ENCODE results near the gene KCNN3.

The KCNN3 gene

DNA sequence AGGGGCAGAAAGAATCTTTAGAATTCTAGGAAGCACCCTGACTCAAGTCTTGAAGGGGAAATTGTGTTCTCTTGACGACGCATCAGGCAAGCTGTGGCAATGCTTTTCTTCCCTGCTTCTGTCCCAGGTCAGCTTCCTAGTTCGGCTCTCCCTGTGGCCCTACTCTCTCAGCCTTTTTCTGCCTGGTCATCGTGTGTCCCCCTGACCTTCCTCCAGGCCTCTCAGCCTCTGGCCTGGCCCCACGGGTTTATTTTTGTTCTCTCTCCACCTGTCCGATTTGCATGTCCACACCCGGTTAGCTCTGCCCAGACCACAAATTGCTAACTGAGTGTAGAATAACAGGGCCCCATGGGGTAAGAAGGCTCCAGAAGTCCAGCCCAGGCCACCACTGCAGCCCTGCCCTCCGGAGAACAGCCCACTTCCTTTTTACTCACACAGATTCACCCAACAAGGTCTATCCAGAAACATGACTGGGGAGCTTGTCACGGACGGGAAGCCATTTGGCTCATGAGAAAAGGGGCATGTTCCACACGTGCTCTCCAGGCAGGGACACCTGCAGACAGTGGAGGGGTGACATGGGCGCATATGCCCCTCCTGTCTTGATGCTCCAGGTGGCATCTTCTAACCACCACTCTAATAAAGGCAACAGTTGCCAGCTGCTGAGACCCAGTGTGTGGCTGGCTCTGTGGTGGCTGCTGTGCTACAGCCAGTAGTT, 9.8 kb downstream of the KCNN3 start:
- peak; percentile 21 for DNase-seq

DNA sequence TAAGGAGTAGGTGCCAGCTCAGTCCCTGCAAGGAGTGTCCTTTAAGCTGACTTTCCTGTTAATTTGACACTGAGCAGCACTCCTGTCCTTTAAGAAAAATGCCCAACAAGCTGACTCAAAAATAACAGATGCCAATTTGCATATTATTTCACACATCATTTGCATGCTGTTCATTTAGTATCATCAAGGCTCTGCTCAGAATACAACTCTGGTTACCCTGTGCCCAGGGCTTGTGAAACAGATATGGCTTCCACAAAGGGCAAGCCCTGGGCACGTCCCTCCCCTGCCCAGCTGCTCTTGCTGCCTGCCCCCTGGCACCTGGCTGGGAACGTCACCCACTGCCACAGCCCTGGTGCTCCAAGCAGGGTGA, 10.3 kb downstream of the KCNN3 start:
- DNase-seq: no peak

DNA sequence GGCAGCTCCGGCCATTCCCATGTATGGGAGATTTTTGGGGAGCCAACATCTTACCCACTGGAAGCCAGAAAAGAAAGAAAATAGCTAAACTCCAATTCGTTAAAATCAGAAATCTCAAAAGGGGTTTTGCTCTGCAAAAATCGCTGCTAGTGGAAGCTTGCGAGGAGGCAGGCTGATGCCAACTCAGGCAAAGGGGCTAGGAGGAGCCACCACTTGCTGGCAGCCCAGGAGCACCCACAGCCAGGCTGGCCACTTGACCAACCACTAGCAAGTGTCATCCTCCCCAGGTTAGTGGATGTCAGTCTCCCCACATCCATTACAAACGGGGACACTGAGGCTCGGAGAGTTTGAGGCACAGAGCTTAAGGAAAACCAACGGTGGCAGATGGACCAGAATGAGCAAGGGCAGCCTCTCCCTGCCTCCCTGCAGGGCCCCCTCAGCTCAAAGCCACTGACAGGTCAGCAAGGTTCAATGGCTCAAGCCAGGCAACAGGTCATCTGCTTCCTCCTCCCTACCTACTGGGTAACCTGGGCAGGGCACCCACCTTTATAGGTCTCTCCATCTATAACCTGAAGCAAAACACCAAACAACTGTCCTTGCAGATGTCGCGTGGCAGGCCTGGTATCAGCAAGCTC, 10.8 kb downstream of the KCNN3 start:
- DNase-seq: no peak

- DNase-seq: no peak
Measured at GRCh38 chr1:154857441-154858215, 12.5 kb downstream of the KCNN3 start.

GRCh38 chr1:154857022-154857421, 13.1 kb downstream of the KCNN3 start:
- DNase-seq: no peak

DNA sequence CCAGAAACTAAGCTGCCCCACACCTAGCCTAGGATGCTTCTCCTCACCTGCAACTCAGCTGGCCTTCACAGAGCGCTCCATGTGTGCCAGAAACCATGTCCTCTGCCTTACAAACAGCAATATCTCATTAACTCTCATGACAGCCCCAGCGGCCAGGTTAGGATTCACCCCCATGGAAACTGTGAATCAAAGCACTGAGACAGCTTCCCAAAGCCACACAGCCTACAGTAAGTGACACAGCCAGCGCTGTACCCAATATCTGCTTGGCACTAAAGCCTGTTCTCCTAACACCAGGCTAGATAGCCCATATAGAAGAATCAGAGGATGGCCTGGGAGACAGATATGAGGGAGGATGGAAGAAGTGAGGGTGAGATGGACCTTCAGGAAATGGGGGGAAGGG, 13.5 kb downstream of the KCNN3 start:
- no peak for DNase-seq

- peak; percentile 80 for DNase-seq
Measured at GRCh38 chr1:154856049-154856448, 14.0 kb downstream of the KCNN3 start.

GRCh38 chr1:154855186-154855851, 14.8 kb downstream of the KCNN3 start:
- DNase-seq: no peak

DNA sequence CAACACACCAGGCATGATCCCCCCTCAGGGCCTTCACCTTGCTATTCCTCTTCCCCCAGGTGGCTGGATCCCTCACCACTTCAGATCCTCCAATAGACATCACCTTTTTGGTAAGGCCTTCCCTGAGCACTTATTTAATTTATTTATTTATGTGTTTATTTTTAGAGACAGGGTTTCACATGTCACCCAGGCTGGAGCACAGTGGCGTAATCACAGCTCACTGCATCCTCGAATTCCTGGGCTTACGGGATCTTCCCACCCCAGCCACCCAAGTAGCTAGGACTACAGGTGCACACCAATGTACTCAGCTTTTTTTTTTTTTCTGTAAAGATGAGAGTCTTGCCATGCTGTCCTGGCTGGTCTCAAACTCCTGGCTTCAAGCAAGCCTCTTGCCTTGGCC, 17.2 kb downstream of the KCNN3 start:
- DNase-seq: no peak

- DNase-seq: peak; percentile 43
Measured at GRCh38 chr1:154851392-154852177, 18.5 kb downstream of the KCNN3 start.

DNA sequence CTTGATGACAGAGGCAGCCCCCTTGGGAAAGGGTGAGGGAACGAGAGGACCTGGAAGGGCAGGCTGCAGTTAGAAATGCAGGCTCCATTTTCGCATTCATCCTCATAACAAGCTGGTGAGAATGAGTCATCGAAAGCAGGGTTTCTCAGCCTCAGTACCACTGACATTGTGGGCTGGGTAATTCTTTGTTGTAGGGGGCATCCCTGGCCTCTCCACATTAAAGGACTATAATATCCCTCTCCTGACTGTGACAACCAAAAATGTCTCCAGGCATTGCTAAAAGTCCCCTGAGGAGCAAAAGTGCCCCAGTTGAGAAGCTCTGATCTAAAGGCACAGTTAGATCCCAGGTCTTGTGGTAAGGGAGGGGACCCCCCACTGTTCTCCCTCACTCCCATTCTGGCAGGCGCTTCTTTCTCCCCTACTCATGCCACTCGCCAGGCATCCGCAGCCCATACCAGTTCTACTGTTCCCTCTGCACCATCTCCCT, 20.4 kb downstream of the KCNN3 start:
- DNase-seq: peak; percentile 21

- peak; percentile 51 for DNase-seq
Measured at GRCh38 chr1:154848983-154849382, 21.1 kb downstream of the KCNN3 start.

DNA sequence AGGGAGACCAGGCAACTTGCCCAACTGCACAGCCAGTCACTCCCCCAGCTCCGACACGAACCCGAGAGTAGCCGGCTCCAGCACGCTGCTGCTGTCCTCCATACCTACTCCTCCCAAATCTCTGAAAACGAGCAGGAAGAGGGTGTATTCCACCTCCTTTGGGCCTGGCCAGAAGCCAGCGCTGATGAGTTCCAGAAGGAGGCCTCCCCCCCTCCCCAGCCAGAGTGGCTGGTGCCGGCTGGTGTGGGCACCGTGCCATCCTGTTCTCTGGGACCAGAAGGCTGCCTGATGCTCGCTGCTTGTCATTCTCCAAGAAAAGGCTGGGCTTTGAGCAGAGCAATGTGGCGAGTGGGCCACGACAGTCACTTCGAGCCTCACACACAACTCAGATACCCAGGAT, 22.2 kb downstream of the KCNN3 start:
- DNase-seq: peak; percentile 95

DNA sequence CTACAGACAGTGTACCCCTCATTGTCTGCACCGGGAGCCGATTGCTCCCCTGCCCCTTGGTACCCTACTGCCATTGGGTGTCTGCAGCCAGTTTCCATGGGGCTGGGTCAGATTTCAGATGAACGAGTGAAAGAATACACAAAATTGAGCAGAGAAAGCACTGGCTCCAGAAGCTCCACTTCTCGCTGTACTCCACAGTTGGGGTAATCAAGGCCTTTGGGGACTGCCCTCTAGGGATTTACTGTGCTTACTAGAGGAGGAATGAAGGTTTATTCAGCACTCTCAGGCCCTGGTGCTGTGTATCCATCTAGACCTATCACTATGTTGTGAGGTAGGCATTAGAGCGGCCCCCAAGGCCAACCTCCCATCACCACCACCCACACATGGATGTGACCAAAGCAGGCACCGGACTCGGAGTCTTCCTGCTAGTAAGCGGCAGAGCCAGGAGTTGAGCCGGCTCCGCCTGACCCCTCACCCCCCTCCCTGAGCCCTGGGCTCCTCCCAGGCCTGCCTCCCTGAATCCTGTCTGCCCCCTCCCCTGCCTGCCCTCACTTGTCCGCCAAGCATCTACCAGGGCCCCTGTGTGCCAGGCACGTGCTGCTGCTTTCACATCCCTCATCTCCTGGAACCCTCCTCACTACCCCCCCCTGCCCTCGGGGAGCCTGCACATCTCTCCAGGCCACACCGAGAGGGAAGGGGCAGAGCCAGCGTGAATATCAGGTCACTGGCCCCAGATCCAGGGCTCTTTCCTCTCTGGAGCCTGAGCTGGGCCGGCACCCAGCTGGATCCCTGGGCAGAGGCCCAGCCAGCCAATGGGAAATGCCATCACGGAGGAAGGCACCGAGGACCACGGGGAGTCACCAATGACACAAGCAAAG, 23.3 kb downstream of the KCNN3 start:
- peak; percentile 43 for DNase-seq

GRCh38 chr1:154845879-154846278, 24.2 kb downstream of the KCNN3 start:
- no peak for DNase-seq

- DNase-seq: no peak
Measured at GRCh38 chr1:154845174-154845573, 24.9 kb downstream of the KCNN3 start.

GRCh38 chr1:154844297-154844681, 25.8 kb downstream of the KCNN3 start:
- DNase-seq: no peak

DNA sequence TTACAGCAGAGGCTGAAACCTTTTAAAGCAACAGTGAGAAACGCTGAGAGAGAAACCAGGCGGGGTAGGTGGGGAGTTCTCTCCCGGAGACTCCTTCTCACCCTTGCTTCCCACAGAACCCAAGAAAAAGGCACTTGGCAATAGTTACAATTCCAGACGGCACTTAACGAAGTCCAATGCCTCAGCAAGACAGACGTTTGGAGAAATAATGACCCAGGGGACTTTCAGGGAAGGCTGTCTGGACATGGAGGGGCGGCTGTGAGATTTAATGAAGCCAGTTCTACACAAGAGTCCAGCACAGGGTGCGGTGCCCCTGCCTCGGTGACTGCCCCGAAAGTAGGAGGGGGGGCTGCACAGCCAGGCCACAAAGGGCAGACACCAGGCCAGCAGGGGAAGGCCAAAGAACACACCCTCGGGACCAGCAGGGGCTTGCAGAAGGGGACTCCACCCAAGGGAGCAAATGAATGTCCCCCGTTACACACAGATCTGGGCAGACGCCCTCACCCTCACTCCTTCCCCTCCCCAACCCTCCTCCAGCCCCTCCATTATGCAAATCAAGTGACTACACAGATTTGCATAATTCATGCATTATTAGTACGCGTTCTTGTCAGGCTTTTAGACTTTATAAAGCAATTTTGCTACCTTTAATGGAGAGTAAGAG, 26.3 kb downstream of the KCNN3 start:
- DNase-seq: peak; percentile 21

DNA sequence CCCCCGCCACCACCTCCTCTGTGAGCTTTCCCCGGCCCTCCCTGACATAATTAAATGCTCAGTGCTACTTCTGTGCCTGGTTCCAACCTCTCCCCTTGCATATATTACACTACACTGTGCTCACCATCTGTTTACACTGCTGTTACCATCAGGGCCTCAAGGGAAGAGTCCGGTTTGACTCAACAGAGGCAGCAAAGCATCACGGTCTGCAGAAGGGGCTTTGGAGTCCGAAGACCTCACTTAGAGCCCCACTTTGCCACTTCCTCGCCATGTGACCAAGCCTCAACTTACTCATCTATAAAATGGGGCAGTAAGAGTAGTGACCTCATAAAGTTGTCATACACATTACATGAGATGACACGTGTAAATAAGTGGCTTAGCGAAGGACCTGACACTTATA, 27.4 kb downstream of the KCNN3 start:
- DNase-seq: peak; percentile 95

GRCh38 chr1:154841384-154841783, 28.7 kb downstream of the KCNN3 start:
- no peak for DNase-seq
